Coronary artery (tissue), 2 donors: Measurements from ENCODE around the gene ATP1A1.

Experiments used
- DNase-seq: peaks from one replicate; pipeline ENCODE4 v3.0.0-alpha.2; 2017; ENCODE audit warnings: low spot score
- H3K27ac ChIP-seq, 2 donors: fragments of 200-600 bp; sonication (generic); one replicate each; pipeline ENCODE4 v1.5.1; 2016 to 2019
- H3K4me3 ChIP-seq: fragments of 200-600 bp; sonication (generic); 2 replicates; pipeline ENCODE4 v1.5.1; 2016; ENCODE audit warnings: mild to moderate bottlenecking, moderate library complexity
- CTCF ChIP-seq: fragments of 200-600 bp; sonication (generic); IDR thresholded peaks from one replicate; pipeline ENCODE4 v1.5.1; 2019; ENCODE audit warnings: antibody characterized with exemption

Gene ATP1A1

GRCh38 chr1:116390195-116390594 lies 17.2 kb downstream of the ATP1A1 start:
- Histone ChIP-seq H3K27ac (no peak overlapping the region), H3K4me3 (no peak overlapping the region)
- DNase-seq, result no peak
- TF ChIP-seq CTCF, result no peak

GRCh38 chr1:116391185-116391584 lies 18.1 kb downstream of the ATP1A1 start:
- no peak for TF ChIP-seq CTCF

DNA sequence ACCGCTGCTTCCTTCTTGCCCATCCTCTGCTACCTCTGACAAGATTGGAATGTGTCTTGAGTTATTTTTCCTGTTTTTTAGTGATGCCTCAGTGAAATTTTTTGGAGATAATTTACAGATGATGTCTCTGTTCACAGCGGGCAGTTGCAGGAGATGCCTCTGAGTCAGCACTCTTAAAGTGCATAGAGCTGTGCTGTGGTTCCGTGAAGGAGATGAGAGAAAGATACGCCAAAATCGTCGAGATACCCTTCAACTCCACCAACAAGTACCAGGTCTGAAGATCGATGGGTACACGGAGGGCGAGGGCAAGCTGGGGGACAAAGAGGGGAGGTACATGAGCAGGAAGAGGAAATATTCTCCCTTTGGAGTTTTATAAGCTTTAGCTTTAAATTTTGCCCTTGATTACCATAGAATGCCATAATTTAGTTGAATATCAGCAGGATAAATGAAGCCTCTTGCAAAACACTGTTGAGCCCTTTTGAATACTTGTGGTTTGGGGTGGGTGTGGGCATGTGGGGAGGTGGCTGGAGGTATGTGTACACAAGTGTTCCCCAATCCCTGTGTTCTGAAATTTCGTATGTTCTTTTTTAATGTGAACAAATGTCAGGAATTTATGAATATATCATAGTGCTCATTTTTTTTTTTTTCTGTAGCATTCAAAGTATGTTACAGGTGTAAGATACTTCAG lies 19.8 kb downstream of the ATP1A1 start:
- no peak for TF ChIP-seq CTCF
- no peak for DNase-seq
- Histone ChIP-seq H3K4me3 (no peak overlapping the region), H3K27ac (no peak overlapping the region)

More at GRCh38 chr1:116391185-116391584, 18.1 kb downstream of the ATP1A1 start:
- no peak overlapping the region for H3K4me3 ChIP-seq
- H3K27ac ChIP-seq, result no peak overlapping the region
- DNase-seq, result no peak

DNA sequence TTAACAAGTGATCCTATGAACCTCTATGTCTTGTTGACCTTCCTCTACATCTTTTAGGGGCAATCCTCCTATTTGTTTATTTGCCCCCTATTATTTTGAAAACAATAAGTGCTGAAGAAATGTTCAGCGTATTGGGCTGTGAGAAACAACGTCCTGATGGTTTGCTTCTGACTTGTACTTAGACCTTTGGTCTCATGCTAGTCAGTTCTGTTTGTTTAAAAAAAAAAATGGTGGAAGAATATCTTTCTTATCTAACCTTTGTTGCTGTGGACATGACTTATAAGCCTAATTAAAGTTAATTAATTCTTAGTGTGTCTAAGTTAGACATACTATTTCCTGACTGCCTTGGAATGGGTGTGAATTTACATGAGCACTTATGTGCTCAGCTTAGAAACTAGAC lies 20.7 kb downstream of the ATP1A1 start:
- Histone ChIP-seq H3K27ac (no peak overlapping the region), H3K4me3 (no peak overlapping the region)
- DNase-seq, result no peak
- TF ChIP-seq CTCF, result no peak

DNA sequence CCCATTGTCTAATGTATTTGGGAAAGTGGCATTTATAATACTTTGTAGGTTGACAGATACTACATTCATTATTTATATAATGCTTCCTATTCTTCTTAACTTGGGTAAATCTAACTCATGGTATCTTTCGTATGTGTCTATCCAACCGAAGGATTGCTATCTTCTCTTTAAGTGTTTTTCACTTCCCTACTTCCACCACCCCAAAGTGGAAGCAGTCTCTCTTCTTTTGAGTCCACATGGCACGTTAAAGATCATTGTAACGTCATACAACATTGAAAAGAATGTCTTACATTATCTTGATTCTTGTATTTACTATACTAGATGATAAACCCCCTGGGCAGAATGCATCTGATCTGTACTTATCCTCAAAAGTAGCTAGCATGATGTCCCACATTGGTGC lies 21.2 kb downstream of the ATP1A1 start:
- no peak for TF ChIP-seq CTCF
- no peak overlapping the region for H3K27ac ChIP-seq
- no peak overlapping the region for H3K4me3 ChIP-seq
- no peak for DNase-seq

- TF ChIP-seq CTCF, result no peak
- no peak for DNase-seq
- Histone ChIP-seq H3K4me3 (no peak overlapping the region), H3K27ac (no peak overlapping the region)
Measured at GRCh38 chr1:116396769-116397168, 23.7 kb downstream of the ATP1A1 start.

GRCh38 chr1:116397728-116398127 lies 24.7 kb downstream of the ATP1A1 start:
- H3K27ac ChIP-seq, result no peak overlapping the region
- TF ChIP-seq CTCF, result no peak
- DNase-seq, result no peak
- H3K4me3 ChIP-seq, result no peak overlapping the region
